OCI-LY7 (cell line): ENCODE data around the gene NSMF.

ENCODE experiments used
- EZH2phosphoT487 ChIP-seq: fragments of 200-600 bp; sonication (generic); IDR thresholded peaks from 2 replicates; pipeline ENCODE4 v1.6.1; 2018; ENCODE audit warnings: low read depth, borderline replicate concordance, mild to moderate bottlenecking, mixed run types, antibody characterized with exemption, low read length, moderate library complexity, mixed read lengths
- TF ChIP-seq, protein P1 (sequence below): fragments of 200-600 bp; sonication (generic); conservative IDR thresholded peaks from 2 replicates; pipeline ENCODE4 v1.5.1; 2014; ENCODE audit warnings: mild to moderate bottlenecking, antibody characterized with exemption, low read length, moderate library complexity, mixed read lengths

DNA sequence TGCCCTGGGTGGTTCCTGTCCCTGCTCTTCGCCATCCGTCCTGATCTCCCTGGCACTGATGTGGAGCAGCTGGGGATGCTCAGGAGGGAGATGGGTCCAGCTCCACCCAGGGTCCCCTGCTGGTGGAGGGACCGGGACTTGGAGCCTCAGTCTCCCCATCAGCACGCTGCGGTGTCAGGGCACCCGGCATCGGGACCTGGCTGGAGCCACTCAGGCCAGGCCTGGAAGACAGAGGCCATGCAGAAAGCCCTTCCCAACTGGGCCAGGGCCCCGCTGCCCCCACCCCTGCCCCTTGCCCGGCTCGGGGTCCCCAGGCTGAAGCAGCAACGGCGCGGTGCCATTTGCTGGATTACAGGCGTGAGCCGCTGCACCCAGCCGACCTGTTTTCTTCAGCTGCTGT, 40.3 kb upstream of the NSMF start:
- TF ChIP-seq, protein P1, sequence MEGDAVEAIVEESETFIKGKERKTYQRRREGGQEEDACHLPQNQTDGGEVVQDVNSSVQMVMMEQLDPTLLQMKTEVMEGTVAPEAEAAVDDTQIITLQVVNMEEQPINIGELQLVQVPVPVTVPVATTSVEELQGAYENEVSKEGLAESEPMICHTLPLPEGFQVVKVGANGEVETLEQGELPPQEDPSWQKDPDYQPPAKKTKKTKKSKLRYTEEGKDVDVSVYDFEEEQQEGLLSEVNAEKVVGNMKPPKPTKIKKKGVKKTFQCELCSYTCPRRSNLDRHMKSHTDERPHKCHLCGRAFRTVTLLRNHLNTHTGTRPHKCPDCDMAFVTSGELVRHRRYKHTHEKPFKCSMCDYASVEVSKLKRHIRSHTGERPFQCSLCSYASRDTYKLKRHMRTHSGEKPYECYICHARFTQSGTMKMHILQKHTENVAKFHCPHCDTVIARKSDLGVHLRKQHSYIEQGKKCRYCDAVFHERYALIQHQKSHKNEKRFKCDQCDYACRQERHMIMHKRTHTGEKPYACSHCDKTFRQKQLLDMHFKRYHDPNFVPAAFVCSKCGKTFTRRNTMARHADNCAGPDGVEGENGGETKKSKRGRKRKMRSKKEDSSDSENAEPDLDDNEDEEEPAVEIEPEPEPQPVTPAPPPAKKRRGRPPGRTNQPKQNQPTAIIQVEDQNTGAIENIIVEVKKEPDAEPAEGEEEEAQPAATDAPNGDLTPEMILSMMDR = no peak
- TF ChIP-seq EZH2phosphoT487 = no peak
